G401 (cell line): ENCODE measurements around the gene C12orf56. TPM values are rescaled to one million over a fixed set of nuclear protein-coding genes. Genes with fewer than 3 reads are reported as not detected.
"Not testable (repeated sequence)": the region's sequence is repeated elsewhere in the genome, so short reads cannot be mapped to it uniquely, and the experiment has no call there.

Source experiments
- DNase-seq: peaks from one replicate; pipeline ENCODE4 v3.0.0-alpha.2; 2015; ENCODE audit warnings: low spot score
- in situ Hi-C: cut with HindIII; loops from 2 replicates; pipeline ENCODE4 v1.10.0; 2016; ENCODE audit warnings: low sequenced_read_pairs, mixed read lengths
- total RNA-seq: library from RNA; depleted of rRNA; stranded (reverse); fragments of >200 nt; shearing (Covaris generic); gene quantifications from 2 replicates; pipeline ENCODE4 v1.2.3, GENCODE V29; 2014

Gene C12orf56
- total RNA-seq, 1 experiment from 2014 or later = not detected

- DNase-seq = no peak
- in situ Hi-C loops = loop anchor here (25.0 kb wide), 1 partner anchor 446 kb away; no protein-coding TSS in a partner anchor
Measured at GRCh38 chr12:64258576-64258975, 132.0 kb downstream of the C12orf56 start.

GRCh38 chr12:64256166-64256800 is 134.3 kb downstream of the C12orf56 start:
- in situ Hi-C loops = loop anchor here (25.0 kb wide), 1 partner anchor 444 kb away; no protein-coding TSS in a partner anchor
- peak; percentile 69 for DNase-seq

DNA sequence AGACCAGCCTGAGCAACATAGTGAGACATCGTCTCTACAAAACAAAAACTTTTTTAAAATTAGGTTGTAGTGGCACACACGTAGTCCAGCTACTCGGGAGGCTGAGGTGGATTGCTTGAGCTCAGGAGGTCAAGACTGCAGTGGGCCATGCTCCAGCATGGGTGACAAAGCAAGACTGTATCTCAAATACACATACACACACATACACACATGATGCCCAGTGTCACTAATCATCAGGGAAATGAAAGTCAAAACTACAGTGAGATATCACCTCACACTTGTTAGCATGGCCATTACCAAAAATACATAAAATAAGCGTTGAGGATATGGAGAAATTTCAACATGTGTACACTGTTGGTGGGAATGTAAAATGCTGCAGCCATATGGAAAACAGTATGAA is 135.3 kb downstream of the C12orf56 start:
- DNase-seq = no peak
- in situ Hi-C loops = loop anchor here (25.0 kb wide), 1 partner anchor 443 kb away; no protein-coding TSS in a partner anchor

DNA sequence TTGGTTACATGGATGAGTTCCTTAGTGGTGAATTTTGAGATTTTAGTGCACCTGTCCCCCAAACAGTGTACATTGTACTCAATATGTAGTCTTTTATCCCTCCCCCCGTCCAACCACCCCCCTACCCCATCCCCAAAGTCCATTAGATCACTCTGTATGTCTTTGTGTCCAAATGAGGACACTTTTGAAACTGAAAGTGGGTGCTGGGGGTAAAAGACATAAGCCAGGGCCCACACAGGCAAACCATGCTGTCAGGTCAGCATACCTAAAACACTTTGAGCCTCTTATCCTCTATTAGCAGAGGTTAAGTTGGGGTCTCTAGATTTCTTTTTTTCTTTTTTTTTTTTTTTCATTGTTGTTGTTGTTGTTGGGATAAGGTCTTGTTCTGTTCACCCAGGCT is 137.2 kb downstream of the C12orf56 start:
- DNase-seq = no peak
- in situ Hi-C loops = loop anchor here (25.0 kb wide), 1 partner anchor 441 kb away; no protein-coding TSS in a partner anchor

- in situ Hi-C loops = loop anchor here (25.0 kb wide), 1 partner anchor 440 kb away; no protein-coding TSS in a partner anchor
Measured at GRCh38 chr12:64252681-64253080, 137.9 kb downstream of the C12orf56 start.

GRCh38 chr12:64243809-64244208 is 146.7 kb downstream of the C12orf56 start:
- in situ Hi-C loops = no loop called here
- no peak for DNase-seq

More at GRCh38 chr12:64252681-64253080, 137.9 kb downstream of the C12orf56 start:
- no peak for DNase-seq

- DNase-seq = no peak
- in situ Hi-C loops = no loop called here
Measured at GRCh38 chr12:64240781-64241180, 149.8 kb downstream of the C12orf56 start.

- in situ Hi-C loops = no loop called here
- DNase-seq = no peak
Measured at GRCh38 chr12:64237382-64237781, 153.2 kb downstream of the C12orf56 start.

- DNase-seq = no peak
- in situ Hi-C loops = no loop called here
Measured at GRCh38 chr12:64236549-64236948, 154.0 kb downstream of the C12orf56 start.

GRCh38 chr12:64232196-64232595 is 158.4 kb downstream of the C12orf56 start:
- no peak for DNase-seq
- in situ Hi-C loops = no loop called here

DNA sequence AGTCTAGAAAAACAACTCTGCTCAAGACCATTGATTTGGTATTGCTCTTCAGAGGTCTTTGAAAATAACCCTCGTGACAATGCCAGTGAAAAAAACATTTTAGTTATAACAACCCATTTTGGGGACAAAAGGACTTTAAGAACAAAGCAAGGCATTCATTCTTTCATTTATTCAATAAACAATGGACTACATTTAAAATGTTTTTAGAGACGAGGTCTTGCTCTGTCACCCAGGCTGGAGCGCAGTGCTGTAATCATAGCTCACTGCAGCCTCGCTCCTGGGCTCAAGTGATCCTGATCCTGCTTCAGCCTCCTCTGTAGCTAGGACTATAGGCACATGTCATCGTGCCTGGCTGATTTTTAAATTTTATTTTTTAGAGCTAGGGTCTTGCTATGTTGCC is 160.8 kb downstream of the C12orf56 start:
- no peak for DNase-seq
- in situ Hi-C loops = no loop called here

DNA sequence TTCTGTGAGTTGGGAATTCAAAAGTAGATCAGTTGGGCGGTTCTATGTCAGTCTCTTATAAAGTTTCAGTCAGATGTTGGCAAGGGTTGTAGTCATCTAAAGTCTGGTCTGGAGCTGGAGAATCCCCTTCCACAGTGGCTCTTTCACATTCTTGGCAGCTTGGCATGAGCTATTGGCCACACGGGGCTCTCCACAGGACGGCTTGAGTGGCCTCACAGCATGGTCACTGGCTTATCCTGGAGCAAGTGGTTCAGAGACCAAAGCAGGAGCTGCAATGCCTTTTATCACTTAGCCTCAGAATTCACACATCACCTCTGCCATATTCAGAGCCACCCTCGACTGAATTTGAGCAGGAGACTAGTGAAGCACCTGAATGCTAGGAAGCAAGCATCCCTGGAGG is 161.3 kb downstream of the C12orf56 start:
- DNase-seq = no peak
- in situ Hi-C loops = no loop called here

GRCh38 chr12:64225626-64226025 is 164.9 kb downstream of the C12orf56 start:
- in situ Hi-C loops = no loop called here
- DNase-seq = no peak

DNA sequence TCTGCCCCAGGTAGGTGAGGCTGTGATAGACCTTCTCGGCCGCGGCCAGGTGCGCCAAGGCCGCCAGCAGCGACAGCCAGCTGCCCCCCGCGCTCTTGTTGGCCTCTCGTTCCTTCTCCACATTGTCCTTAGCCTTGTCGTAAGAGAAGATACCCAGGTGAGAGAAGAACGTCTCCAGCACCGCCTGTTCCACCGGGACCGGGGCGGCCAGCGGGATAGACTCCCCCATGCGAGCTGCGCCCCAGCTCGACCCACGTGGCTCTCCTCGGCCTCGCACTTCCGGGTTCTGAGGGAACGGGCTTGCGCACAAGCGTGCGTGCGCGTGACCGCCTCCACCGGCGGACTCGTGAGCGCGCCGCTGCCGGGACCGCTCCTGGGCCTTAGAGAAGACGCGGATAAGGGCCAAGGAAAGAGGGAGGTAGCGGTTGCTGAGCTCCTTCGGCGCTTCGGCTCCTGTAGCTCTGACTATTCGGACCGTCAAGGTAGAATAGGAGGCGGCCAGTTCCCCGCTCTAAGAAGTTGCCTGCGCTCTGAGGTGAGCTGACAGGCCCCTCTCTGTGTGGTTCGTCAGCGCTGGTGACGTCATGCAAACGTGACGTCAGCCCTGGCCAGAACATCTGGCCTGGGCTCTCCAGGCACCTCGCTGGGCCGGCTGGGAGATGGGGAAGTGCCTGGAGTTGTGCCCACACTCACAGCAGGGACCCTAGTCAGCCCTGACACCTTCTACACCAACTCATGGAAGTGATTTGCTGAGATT is 168.4 kb downstream of the C12orf56 start, which contains the start of gene KICS2:
KICS2 (minus strand) TSS at position 288 of the 757 bp plus-strand sequence; CDS start at position 229, 59 bp downstream.
- peak; percentile 92 for DNase-seq
- in situ Hi-C loops = no loop called here

- in situ Hi-C loops = no loop called here
- DNase-seq = peak; percentile 88
Measured at GRCh38 chr12:64221651-64222008, 168.9 kb downstream of the C12orf56 start.

- no peak for DNase-seq
- in situ Hi-C loops = no loop called here
Measured at GRCh38 chr12:64220046-64220445, 170.5 kb downstream of the C12orf56 start.

GRCh38 chr12:64219145-64219544 is 171.4 kb downstream of the C12orf56 start:
- no peak for DNase-seq
- in situ Hi-C loops = no loop called here

DNA sequence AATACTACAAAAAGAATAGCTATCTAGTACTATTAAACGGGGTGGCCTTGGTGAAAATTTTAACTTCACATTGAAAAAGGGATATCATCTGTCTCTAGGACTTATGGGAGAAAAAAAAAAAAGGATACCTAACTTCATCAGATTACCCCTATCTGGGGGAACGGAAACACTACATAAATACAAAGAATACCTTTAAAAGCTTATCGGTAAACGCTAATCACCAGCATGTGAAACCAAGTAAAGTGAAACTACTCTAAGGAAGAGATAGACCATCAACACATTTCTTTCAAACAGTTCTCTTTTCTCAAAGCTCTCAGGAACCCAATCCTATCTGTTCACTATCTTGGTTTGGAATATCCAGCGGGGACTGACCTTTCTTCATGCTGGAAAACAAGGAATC is 172.0 kb downstream of the C12orf56 start:
- in situ Hi-C loops = no loop called here
- DNase-seq = no peak

- DNase-seq, in situ Hi-C loops: not testable (repeated sequence)
Measured at GRCh38 chr12:64217643-64218042, 172.9 kb downstream of the C12orf56 start.

DNA sequence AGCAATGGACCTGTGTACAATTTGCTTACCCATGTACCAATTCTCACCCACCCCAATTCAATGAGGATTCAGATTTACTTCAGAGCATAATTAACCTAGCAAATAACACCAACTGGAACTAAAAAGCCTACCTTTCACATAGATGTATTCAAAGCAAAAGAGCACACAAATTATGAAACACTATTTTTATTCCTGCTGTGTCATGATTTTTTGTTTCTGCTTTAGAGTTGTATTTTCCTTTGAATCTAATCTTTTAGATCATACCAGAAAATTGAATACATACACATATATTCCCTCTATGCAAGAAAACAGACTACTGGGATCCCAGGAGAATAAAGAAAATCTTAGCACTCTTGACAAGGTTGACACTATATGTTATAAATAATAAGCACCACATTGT is 174.3 kb downstream of the C12orf56 start:
- DNase-seq = no peak
- in situ Hi-C loops = no loop called here
